HEK293 (cell line): ENCODE data around the gene HHAT.

ENCODE experiments used
- CTCF ChIA-PET: fragments of 350-600 bp; formaldehyde crosslinking; extraction: SDS; loops from one replicate; lab custom pipeline; 2021; ENCODE audit warnings: antibody characterized with exemption; lab: Yijun Ruan, JAX
- POLR2A ChIA-PET: fragments of 300-600 bp; formaldehyde crosslinking; extraction: SDS; loops from one replicate; lab custom pipeline; 2020; ENCODE audit warnings: antibody characterized with exemption, inconsistent platforms; lab: Yijun Ruan, JAX
- H3K27ac ChIP-seq: fragments of 200-500 bp; sonication (Bioruptor generic); 2 replicates; pipeline ENCODE4 v1.5.1; 2014; ENCODE audit warnings: low read depth, low read length, control low read depth, inconsistent platforms; ENCODE audit errors: extremely low read depth
- H3K36me3 ChIP-seq, 2 experiments: fragments of 200-500 bp in 1 of 2; sonication (Bioruptor generic) in 1 of 2; 1 replicate in 1 of 2; 2 replicates in 1 of 2; pipeline ENCODE4 v1.5.1; 2014 to 2017; ENCODE audit warnings: inconsistent platforms in 2 of 2, low read length in 2 of 2; ENCODE audit not compliant: control insufficient read depth in 2 of 2, insufficient read depth in 1 of 2
- H3K4me1 ChIP-seq: fragments of 200-500 bp; sonication (Bioruptor generic); 2 replicates; pipeline ENCODE4 v1.5.1; 2014; ENCODE audit warnings: mild to moderate bottlenecking, low read length, inconsistent platforms; ENCODE audit not compliant: control insufficient read depth, insufficient read depth
- H3K4me3 ChIP-seq: 2 replicates; pipeline ENCODE4 v1.5.1; 2011; ENCODE audit warnings: low read depth, mild to moderate bottlenecking, control low read depth, low read length, moderate library complexity
- H3K9me3 ChIP-seq: fragments of 200-500 bp; sonication (Bioruptor generic); 2 replicates; pipeline ENCODE4 v1.5.1; 2014; ENCODE audit warnings: low read depth, low read length, inconsistent platforms; ENCODE audit not compliant: control insufficient read depth, insufficient read depth
- HOXA7 ChIP-seq: sonication (generic); formaldehyde crosslinking; IDR thresholded peaks from 2 replicates; pipeline ENCODE4 v1.8.1; 2022; ENCODE audit warnings: missing genetic modification reagents, borderline replicate concordance
- IKZF3 ChIP-seq: fragments of 450-650 bp; IDR thresholded peaks from 2 replicates; pipeline ENCODE4 v1.5.0; 2018; ENCODE audit warnings: missing biosample characterization, mild to moderate bottlenecking, missing genetic modification characterization, moderate library complexity
- KLF17 ChIP-seq: fragments of 450-650 bp; formaldehyde crosslinking; IDR thresholded peaks from 2 replicates; pipeline ENCODE4 v1.5.1; 2016; ENCODE audit warnings: missing biosample characterization, missing genetic modification characterization
- KLF8 ChIP-seq: fragments of 450-650 bp; formaldehyde crosslinking; IDR thresholded peaks from 2 replicates; pipeline ENCODE4 v1.5.1; 2016; ENCODE audit warnings: missing biosample characterization, missing genetic modification characterization
- OSR2 ChIP-seq: fragments of 450-650 bp; formaldehyde crosslinking; IDR thresholded peaks from 2 replicates; pipeline ENCODE4 v1.5.1; 2016; ENCODE audit warnings: missing biosample characterization, missing genetic modification characterization
- PRDM2 ChIP-seq: fragments of 450-650 bp; formaldehyde crosslinking; IDR thresholded peaks from 2 replicates; pipeline ENCODE4 v1.5.1; 2016; ENCODE audit warnings: missing biosample characterization, missing genetic modification characterization, borderline replicate concordance
- REST ChIP-seq: fragments of 450-650 bp; formaldehyde crosslinking; IDR thresholded peaks from 2 replicates; pipeline ENCODE4 v1.5.1; 2016; ENCODE audit warnings: missing biosample characterization, missing genetic modification characterization
- SP2 ChIP-seq: fragments of 450-650 bp; formaldehyde crosslinking; IDR thresholded peaks from 2 replicates; pipeline ENCODE4 v1.5.1; 2016; ENCODE audit warnings: missing biosample characterization, missing genetic modification characterization
- TRIM28 ChIP-seq: IDR thresholded peaks from 2 replicates; pipeline ENCODE4 v1.6.1; 2011; ENCODE audit warnings: low read length, control low read depth, borderline replicate concordance
- YY2 ChIP-seq: fragments of 450-650 bp; formaldehyde crosslinking; IDR thresholded peaks from 2 replicates; pipeline ENCODE4 v1.5.1; 2016; ENCODE audit warnings: missing biosample characterization, missing genetic modification characterization
- ZBTB17 ChIP-seq: fragments of 450-650 bp; formaldehyde crosslinking; IDR thresholded peaks from 2 replicates; pipeline ENCODE4 v1.5.1; 2016; ENCODE audit warnings: missing biosample characterization, missing genetic modification characterization
- ZNF335 ChIP-seq: fragments of 450-650 bp; formaldehyde crosslinking; conservative IDR thresholded peaks from 2 replicates; pipeline ENCODE4 v1.5.1; 2016; ENCODE audit warnings: missing biosample characterization, missing genetic modification characterization
- ZNF48 ChIP-seq: fragments of 450-650 bp; formaldehyde crosslinking; IDR thresholded peaks from 2 replicates; pipeline ENCODE4 v1.5.1; 2016; ENCODE audit warnings: missing biosample characterization, missing genetic modification characterization
- ZNF561 ChIP-seq: fragments of 450-650 bp; IDR thresholded peaks from 2 replicates; pipeline ENCODE4 v1.5.1; 2018; ENCODE audit warnings: missing biosample characterization, missing genetic modification characterization, borderline replicate concordance
- ZNF600 ChIP-seq: fragments of 450-650 bp; formaldehyde crosslinking; IDR thresholded peaks from 2 replicates; pipeline ENCODE4 v1.5.1; 2016; ENCODE audit warnings: missing biosample characterization, missing genetic modification characterization
- ZNF692 ChIP-seq: fragments of 450-650 bp; formaldehyde crosslinking; IDR thresholded peaks from 2 replicates; pipeline ENCODE4 v1.5.1; 2016; ENCODE audit warnings: missing biosample characterization, missing genetic modification characterization
- ZSCAN30 ChIP-seq: fragments of 450-650 bp; IDR thresholded peaks from 2 replicates; pipeline ENCODE4 v1.5.1; 2018; ENCODE audit warnings: missing biosample characterization, mild to moderate bottlenecking, missing genetic modification characterization, moderate library complexity
- TF ChIP-seq, protein P1 (sequence below): fragments of 450-650 bp; formaldehyde crosslinking; IDR thresholded peaks from 2 replicates; pipeline ENCODE4 v1.5.1; 2017; ENCODE audit warnings: missing biosample characterization, mild to moderate bottlenecking, missing genetic modification characterization, moderate library complexity
- TF ChIP-seq, protein P2 (sequence below): fragments of 450-650 bp; formaldehyde crosslinking; optimal IDR thresholded peaks from 2 replicates; pipeline ENCODE3; 2016; ENCODE audit warnings: missing biosample characterization, mild to moderate bottlenecking, missing genetic modification characterization

HHAT gene

DNA sequence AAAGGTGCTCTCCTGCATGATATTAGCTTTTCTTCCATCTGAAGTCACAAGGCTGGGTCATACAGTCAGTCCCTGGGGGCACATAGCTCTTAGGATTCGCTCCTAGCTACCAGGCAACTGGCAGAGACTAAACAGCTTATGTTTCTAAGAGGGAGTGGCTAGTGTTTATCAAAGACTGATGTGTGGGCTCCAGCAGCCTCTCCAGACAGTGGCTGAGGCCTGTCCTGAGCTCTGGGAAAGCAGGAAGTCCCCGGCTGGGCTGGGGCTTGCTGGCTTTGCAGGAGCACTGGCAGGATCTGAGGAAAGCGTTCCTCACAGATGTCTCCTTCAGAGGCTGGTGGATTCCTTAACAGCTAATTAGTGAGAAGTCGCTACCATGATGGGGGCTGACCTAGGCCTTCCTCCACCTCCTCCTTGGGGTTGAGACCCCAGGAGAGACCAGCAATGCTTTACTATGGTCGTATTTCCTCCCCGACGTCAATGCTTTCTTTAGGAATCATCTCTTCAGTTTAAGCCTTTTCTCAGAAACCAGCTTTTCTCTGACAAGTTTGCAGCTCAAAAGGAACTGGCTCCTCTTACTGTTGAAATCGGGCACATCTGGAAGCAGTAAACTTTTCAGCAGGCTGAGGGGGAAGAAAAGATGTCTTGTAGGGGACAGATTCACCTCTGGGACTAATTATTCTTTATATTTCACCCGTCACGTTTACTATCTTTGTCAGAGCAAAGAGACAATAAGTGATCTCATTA lies 33.5 kb upstream of the HHAT start:
- POLR2A ChIA-PET, result interaction anchor here (1.1 to 1.3 kb wide), 3 partner anchors 37 to 62 kb away, joined by 3 to 7 read pairs (median 4); partner anchors contain the start of gene SERTAD4
- no peak overlapping the region for H3K4me3 ChIP-seq
- H3K9me3 ChIP-seq, result no peaks in the 10 kb centered on the region
- TF ChIP-seq ZSCAN30 (tag by site-specific recombination), result 0 out of 2 replicates have a peak, but pooled peaks have one; percentile 38
- TF ChIP-seq, protein P1, sequence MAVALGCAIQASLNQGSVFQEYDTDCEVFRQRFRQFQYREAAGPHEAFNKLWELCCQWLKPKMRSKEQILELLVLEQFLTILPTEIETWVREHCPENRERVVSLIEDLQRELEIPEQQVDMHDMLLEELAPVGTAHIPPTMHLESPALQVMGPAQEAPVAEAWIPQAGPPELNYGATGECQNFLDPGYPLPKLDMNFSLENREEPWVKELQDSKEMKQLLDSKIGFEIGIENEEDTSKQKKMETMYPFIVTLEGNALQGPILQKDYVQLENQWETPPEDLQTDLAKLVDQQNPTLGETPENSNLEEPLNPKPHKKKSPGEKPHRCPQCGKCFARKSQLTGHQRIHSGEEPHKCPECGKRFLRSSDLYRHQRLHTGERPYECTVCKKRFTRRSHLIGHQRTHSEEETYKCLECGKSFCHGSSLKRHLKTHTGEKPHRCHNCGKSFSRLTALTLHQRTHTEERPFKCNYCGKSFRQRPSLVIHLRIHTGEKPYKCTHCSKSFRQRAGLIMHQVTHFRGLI (tag by site-specific recombination), result peak; percentile 20; the same call in 1 of the 2 replicates
- TF ChIP-seq ZNF48 (tag by site-specific recombination), result no peak
- 0 out of 2 replicates have a peak, but pooled peaks have one; percentile 31 for TF ChIP-seq ZBTB17 (tag by site-specific recombination)
- no peak for TF ChIP-seq ZNF561
- no peak for TF ChIP-seq HOXA7
- TF ChIP-seq TRIM28, result peak; percentile 62; the same call in 1 of the 2 replicates
- TF ChIP-seq SP2, result peak; percentile 32; the same call in 1 of the 2 replicates
- peak; percentile 82 for TF ChIP-seq OSR2
- peak; percentile 70 for TF ChIP-seq ZNF335 (tag by site-specific recombination)
- H3K36me3 ChIP-seq, result no peaks in the 10 kb centered on the region
- CTCF ChIA-PET, result interaction anchor here (0.7 to 4.2 kb wide), 3 partner anchors 13 to 151 kb away, joined by 3 to 19 read pairs (median 4); no protein-coding TSS in a partner anchor
- H3K4me1 ChIP-seq, result peaks cover 20% of the 10 kb centered on the region
- peak overlapping the region; percentile 47; the same call in 1 of the 2 replicates for H3K27ac ChIP-seq

DNA sequence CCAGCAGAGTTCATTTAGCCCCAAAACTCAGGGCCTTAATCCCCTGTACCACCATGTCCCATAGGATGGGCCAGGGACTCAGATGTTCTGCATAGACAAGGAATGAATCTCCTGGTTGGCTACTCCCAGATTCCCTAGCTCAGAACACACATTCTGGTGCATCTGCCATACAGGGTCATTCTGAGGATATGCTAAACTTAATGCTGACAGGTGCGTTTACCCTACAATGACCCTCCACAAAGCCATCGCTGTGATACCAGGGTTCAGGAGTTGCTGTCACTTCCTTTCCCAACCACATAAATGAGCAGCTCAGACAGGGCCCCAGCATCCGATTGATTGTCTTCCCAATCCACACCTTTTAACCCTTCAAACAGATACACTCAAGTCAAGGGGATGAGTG lies 32.0 kb upstream of the HHAT start:
- H3K4me1 ChIP-seq, result peaks cover 20% of the 10 kb centered on the region
- POLR2A ChIA-PET, result no interaction called here
- H3K27ac ChIP-seq, result no peak overlapping the region
- no peaks in the 10 kb centered on the region for H3K9me3 ChIP-seq
- CTCF ChIA-PET, result interaction anchor here (0.6 kb wide), 1 partner anchor 154 kb away, joined by 3 read pairs; no protein-coding TSS in a partner anchor
- H3K36me3 ChIP-seq, result no peaks in the 10 kb centered on the region
- no peak overlapping the region for H3K4me3 ChIP-seq
- TF ChIP-seq, protein P2, sequence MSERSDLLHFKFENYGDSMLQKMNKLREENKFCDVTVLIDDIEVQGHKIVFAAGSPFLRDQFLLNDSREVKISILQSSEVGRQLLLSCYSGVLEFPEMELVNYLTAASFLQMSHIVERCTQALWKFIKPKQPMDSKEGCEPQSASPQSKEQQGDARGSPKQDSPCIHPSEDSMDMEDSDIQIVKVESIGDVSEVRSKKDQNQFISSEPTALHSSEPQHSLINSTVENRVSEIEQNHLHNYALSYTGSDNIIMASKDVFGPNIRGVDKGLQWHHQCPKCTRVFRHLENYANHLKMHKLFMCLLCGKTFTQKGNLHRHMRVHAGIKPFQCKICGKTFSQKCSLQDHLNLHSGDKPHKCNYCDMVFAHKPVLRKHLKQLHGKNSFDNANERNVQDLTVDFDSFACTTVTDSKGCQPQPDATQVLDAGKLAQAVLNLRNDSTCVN (tag by site-specific recombination), result no peak
- TF ChIP-seq KLF17 (tag by site-specific recombination) (no peak), ZNF600 (tag by site-specific recombination) (no peak), YY2 (no peak), REST (tag by site-specific recombination) (no peak), PRDM2 (tag by site-specific recombination) (no peak), KLF8 (tag by site-specific recombination) (no peak), IKZF3 (tag by site-specific recombination) (no peak), ZNF692 (tag by site-specific recombination) (no peak)
